Measurements from ENCODE around the gene TCF7. TPM values are rescaled to one million over a fixed set of nuclear protein-coding genes. Genes with fewer than 3 reads are reported as not detected.
A peak's percentile ranks its signal among the peaks of the same experiment; 100 is the strongest.

The TCF7 gene
- total and polyA plus RNA-seq, 2 of the 13 experiments (the other 11 are each of a cell fraction or from before 2014, with no cell fraction given): 6.3 to 6.8 TPM

DNA sequence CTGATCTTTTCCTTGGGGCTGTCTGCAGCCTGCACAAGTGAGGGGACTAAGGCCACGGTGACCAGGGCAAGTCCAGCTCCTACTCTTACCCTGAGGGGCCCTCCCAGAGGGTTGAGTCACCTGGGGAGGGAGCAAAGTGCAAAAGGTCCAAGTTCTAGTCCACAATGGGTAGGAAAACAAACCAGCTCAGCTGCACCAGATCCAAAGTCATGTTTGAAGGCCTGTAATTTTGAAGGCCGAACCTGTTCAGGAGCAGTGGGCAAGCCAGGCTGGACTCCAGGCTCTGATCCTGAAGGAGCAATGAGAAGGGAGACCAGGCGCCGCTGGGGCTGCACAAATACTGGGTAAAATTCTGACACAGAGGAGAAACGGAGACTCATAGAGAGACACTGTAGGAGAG lies 15.8 kb upstream of the TCF7 start (continued):
- TF ChIP-seq ONECUT2 (CRISPR knock-in tag; IDR thresholded peaks at IDR 0.05): no peak
- peak; percentile 96 for TF ChIP-seq KDM1A (CRISPR knock-in tag; IDR thresholded peaks at IDR 0.05)
- TF ChIP-seq, protein P1, sequence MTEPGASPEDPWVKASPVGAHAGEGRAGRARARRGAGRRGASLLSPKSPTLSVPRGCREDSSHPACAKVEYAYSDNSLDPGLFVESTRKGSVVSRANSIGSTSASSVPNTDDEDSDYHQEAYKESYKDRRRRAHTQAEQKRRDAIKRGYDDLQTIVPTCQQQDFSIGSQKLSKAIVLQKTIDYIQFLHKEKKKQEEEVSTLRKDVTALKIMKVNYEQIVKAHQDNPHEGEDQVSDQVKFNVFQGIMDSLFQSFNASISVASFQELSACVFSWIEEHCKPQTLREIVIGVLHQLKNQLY (CRISPR knock-in tag; IDR thresholded peaks at IDR 0.05): peak; percentile 75
- TF ChIP-seq ZNF337 (CRISPR knock-in tag; IDR thresholded peaks at IDR 0.05; ENCODE audit: borderline replicate concordance, low read depth): no peak
- TF ChIP-seq MIXL1 (CRISPR knock-in tag; IDR thresholded peaks at IDR 0.05): peak; percentile 85
- TF ChIP-seq, protein P2, sequence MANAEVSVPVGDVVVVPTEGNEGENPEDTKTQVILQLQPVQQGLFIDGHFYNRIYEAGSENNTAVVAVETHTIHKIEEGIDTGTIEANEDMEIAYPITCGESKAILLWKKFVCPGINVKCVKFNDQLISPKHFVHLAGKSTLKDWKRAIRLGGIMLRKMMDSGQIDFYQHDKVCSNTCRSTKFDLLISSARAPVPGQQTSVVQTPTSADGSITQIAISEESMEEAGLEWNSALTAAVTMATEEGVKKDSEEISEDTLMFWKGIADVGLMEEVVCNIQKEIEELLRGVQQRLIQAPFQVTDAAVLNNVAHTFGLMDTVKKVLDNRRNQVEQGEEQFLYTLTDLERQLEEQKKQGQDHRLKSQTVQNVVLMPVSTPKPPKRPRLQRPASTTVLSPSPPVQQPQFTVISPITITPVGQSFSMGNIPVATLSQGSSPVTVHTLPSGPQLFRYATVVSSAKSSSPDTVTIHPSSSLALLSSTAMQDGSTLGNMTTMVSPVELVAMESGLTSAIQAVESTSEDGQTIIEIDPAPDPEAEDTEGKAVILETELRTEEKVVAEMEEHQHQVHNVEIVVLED (CRISPR knock-in tag; IDR thresholded peaks at IDR 0.05; ENCODE audit: borderline replicate concordance): peak; percentile 34; the same call in 1 of the 2 replicates
- TF ChIP-seq, protein P3, sequence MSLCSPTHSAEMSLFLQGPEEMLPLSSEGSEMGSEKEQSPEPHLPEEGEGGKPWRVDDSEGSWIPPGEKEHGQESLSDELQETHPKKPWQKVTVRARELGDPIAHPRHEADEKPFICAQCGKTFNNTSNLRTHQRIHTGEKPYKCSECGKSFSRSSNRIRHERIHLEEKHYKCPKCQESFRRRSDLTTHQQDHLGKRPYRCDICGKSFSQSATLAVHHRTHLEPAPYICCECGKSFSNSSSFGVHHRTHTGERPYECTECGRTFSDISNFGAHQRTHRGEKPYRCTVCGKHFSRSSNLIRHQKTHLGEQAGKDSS (CRISPR knock-in tag; IDR thresholded peaks at IDR 0.05; ENCODE audit: borderline replicate concordance, low read depth): peak; percentile 63; the same call in 1 of the 2 replicates
- TF ChIP-seq, protein P4, sequence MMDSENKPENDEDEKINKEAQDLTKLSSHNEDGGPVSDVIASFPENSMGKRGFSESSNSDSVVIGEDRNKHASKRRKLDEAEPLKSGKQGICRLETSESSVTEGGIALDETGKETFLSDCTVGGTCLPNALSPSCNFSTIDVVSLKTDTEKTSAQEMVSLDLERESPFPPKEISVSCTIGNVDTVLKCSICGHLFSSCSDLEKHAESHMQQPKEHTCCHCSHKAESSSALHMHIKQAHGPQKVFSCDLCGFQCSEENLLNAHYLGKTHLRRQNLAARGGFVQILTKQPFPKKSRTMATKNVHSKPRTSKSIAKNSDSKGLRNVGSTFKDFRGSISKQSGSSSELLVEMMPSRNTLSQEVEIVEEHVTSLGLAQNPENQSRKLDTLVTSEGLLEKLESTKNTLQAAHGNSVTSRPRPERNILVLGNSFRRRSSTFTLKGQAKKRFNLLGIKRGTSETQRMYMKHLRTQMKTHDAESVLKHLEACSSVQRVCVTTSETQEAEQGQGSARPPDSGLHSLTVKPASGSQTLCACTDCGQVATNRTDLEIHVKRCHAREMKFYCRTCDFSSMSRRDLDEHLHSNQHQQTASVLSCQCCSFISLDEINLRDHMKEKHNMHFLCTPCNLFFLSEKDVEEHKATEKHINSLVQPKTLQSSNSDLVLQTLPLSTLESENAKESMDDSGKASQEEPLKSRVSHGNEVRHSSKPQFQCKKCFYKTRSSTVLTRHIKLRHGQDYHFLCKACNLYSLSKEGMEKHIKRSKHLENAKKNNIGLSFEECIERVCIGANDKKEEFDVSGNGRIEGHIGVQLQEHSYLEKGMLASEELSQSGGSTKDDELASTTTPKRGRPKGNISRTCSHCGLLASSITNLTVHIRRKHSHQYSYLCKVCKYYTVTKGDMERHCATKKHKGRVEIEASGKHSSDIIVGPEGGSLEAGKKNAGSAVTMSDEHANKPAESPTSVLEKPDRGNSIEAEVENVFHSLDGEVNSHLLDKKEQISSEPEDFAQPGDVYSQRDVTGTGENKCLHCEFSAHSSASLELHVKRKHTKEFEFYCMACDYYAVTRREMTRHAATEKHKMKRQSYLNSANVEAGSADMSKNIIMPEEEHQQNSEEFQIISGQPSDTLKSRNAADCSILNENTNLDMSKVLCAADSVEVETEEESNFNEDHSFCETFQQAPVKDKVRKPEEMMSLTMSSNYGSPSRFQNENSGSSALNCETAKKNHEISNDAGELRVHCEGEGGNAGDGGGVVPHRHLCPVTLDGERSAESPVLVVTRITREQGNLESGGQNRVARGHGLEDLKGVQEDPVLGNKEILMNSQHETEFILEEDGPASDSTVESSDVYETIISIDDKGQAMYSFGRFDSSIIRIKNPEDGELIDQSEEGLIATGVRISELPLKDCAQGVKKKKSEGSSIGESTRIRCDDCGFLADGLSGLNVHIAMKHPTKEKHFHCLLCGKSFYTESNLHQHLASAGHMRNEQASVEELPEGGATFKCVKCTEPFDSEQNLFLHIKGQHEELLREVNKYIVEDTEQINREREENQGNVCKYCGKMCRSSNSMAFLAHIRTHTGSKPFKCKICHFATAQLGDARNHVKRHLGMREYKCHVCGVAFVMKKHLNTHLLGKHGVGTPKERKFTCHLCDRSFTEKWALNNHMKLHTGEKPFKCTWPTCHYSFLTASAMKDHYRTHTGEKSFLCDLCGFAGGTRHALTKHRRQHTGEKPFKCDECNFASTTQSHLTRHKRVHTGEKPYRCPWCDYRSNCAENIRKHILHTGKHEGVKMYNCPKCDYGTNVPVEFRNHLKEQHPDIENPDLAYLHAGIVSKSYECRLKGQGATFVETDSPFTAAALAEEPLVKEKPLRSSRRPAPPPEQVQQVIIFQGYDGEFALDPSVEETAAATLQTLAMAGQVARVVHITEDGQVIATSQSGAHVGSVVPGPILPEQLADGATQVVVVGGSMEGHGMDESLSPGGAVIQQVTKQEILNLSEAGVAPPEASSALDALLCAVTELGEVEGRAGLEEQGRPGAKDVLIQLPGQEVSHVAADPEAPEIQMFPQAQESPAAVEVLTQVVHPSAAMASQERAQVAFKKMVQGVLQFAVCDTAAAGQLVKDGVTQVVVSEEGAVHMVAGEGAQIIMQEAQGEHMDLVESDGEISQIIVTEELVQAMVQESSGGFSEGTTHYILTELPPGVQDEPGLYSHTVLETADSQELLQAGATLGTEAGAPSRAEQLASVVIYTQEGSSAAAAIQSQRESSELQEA (CRISPR knock-in tag; IDR thresholded peaks at IDR 0.05; ENCODE audit: not compliant biosample characterization): peak; percentile 45
- TF ChIP-seq DR1 (CRISPR knock-in tag; IDR thresholded peaks at IDR 0.05): peak; percentile 57; the same call in 1 of the 2 replicates
- peak; percentile 96 for TF ChIP-seq SKI (IDR thresholded peaks at IDR 0.05; ENCODE audit: partially characterized antibody)
- peak; percentile 87 for TF ChIP-seq ZNF350 (CRISPR knock-in tag; IDR thresholded peaks at IDR 0.05; ENCODE audit: borderline replicate concordance, low read depth)
- peak; percentile 90 for TF ChIP-seq SOX5 (CRISPR knock-in tag; IDR thresholded peaks at IDR 0.05; ENCODE audit: borderline replicate concordance)
- TF ChIP-seq KDM5A (IDR thresholded peaks at IDR 0.05; ENCODE audit: borderline replicate concordance, low read length): no peak
- TF ChIP-seq, protein P5, sequence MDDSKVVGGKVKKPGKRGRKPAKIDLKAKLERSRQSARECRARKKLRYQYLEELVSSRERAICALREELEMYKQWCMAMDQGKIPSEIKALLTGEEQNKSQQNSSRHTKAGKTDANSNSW (CRISPR knock-in tag; IDR thresholded peaks at IDR 0.05; ENCODE audit: borderline replicate concordance): no peak
- peak; percentile 87; the same call in 1 of the 2 replicates for TF ChIP-seq TSC22D2 (CRISPR knock-in tag; IDR thresholded peaks at IDR 0.05; ENCODE audit: borderline replicate concordance)
- TF ChIP-seq CBFB (CRISPR knock-in tag; IDR thresholded peaks at IDR 0.05): peak; percentile 56; the same call in 1 of the 2 replicates
- TF ChIP-seq TAF15 (IDR thresholded peaks at IDR 0.05; ENCODE audit: low read depth, low read length, poor library complexity, severe bottlenecking): no peak
- TF ChIP-seq SRSF4 (IDR thresholded peaks at IDR 0.05; ENCODE audit: low read depth, low read length, poor library complexity, severe bottlenecking): no peak

Data from HepG2 (cell line).